NCI-H82 treated with DMSO at 0.1 percent for 48 hours (cell line): ENCODE data around the gene CCDC43.

ENCODE experiments used
- DNase-seq: peaks from one replicate; lab custom pipeline; 2025; ENCODE audit not compliant: unreplicated experiment; lab: John Stamatoyannopoulos, UW

Gene CCDC43

DNA sequence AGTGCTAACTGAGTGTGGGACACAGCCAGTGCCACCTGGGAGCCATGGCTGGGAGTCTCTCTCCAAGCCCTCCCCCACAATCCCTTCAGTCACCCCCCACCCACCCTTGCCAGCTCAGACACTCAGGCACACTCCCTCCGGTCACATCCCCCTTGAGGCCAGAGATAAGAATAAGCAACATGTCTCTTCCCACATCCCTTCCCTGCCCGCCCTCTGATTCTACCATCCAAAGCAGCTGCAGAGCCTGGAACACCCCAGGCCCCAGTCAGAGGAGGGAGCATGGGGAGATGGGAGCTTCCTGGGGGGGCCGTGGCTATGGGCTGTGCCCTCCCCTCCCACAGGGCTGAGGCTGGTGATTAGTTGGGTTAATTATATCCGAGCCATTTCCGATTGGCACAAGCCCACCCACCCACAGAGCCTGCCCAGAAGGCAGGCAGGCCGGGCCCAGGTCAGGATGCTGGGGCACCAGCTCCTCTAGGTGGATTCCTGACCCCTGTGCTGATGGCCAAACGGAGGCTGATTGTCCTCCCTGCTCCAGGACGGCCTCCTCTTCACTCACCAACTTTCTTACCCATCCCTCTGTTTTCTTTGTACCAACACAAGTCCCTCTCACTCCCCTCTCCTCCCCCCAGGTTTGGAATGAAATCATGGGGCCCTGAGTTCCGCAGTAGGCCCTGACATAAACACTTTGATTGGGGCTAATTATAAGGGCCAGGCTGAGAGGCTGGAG is 61.9 kb downstream of the CCDC43 start:
- no peak for DNase-seq
